ENCODE measurements around the gene FZR1. TPM values are rescaled to one million over a fixed set of nuclear protein-coding genes. Genes with fewer than 3 reads are reported as not detected.
A peak's percentile ranks its signal among the peaks of the same experiment; 100 is the strongest.

Gene FZR1
- total and polyA plus RNA-seq, 2 of the 8 experiments (the other 6 are each of a cell fraction or from before 2014, with no cell fraction given), result 21.6 to 35.5 TPM

DNA sequence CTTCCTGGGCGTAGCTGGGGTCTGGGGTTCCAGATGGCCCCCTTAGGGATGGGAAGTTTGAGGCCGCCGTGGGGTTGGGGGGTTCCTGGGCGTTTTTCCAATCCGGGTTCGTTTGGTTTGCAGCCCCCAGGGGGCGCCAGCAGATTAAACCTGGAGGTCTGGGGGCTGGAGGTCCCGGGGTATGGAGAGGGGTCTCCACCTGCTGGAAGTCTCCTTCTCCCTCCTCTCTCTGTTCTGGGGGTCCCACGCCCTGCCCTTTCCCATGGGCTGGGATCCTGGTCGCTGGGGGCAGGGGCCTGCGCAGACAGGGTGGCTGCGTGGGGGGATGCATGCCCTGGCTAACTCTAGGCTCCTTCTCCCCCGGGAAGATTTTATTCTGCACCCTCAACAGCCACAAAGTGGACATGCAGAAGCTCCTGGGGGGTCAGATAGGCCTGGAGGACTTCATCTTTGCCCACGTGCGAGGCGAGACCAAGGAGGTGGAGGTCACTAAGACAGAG lies 80.1 kb downstream of the FZR1 start:
- no peak overlapping the region for H3K4ac ChIP-seq (replicated peaks; ENCODE audit: insufficient read length, low read depth, low read length)
- FAIRE-seq, result no peak
- no peak overlapping the region for H3K14ac ChIP-seq (ENCODE audit: insufficient read length)
- H2BK15ac ChIP-seq (ENCODE audit: low read length), result no peak overlapping the region
- H2BK5ac ChIP-seq (ENCODE audit: low read depth, low read length), result no peak overlapping the region
- H3K4me3 ChIP-seq (ENCODE audit: extremely low read depth in 1 of 4, insufficient read depth in 2 of 4, low read depth in 3 of 4, low read length in 4 of 4), result peak overlapping the region in 3 of 4 experiments; percentile 27 to 63 (median 34); a peak in 4 of 8 replicates
- H2BK12ac ChIP-seq (ENCODE audit: low read depth, low read length), result no peak overlapping the region
- H3K36me3 ChIP-seq (ENCODE audit: control insufficient read depth in 2 of 4, insufficient read depth in 4 of 4, low read length in 3 of 4), result no peaks in the 10 kb centered on the region
- ChIA-PET CTCF (ENCODE audit: partially characterized antibody) (interaction anchor here (0.7 to 4.7 kb wide), 23 partner anchors 8 to 248 kb away, joined by 3 to 38 read pairs (median 5); partner anchors contain the start of genes TEKTIP1 and TJP3), POLR2A (ENCODE audit: partially characterized antibody) (interaction anchor here (1.4 to 1.8 kb wide), 3 partner anchors 8 to 11 kb away, joined by 3 to 7 read pairs (median 7); no protein-coding TSS in a partner anchor)
- no peak overlapping the region for H4K5ac ChIP-seq (ENCODE audit: insufficient read length, low read depth, low read length)
- WGBS, 2 experiments (ENCODE audit: extremely low coverage in 1 of 2, insufficient coverage in 1 of 2, insufficient read length in 1 of 2, insufficient replicate concordance in 2 of 2, low coverage in 1 of 2, low lambda C conversion rate in 2 of 2, missing lambda C conversion rate in 1 of 2), result 31% methylated on average over 15 of the region's 16 CpGs; no CpG with 5 or more reads in 1 of the 2 experiments
- H3K9ac ChIP-seq (replicated peaks in 1 of 4; ENCODE audit: extremely low read depth in 1 of 4, low read depth in 3 of 4, low read length in 3 of 4), result no peak overlapping the region
- peaks cover 5% of the 10 kb centered on the region; the same call in 1 of the 2 replicates for H3K23me2 ChIP-seq (ENCODE audit: low read depth, low read length)
- no peak overlapping the region for H2BK20ac ChIP-seq (ENCODE audit: low read length)
- no peak overlapping the region for H3K27ac ChIP-seq (ENCODE audit: low read depth, low read length)
- H3K23ac ChIP-seq (ENCODE audit: insufficient read length), result no peak overlapping the region
- H2AFZ ChIP-seq (ENCODE audit: low read length), result no peak overlapping the region
- peak overlapping the region; percentile 19; the same call in 1 of the 2 replicates for H3K18ac ChIP-seq (ENCODE audit: extremely low read depth, low read length)
- H4K8ac ChIP-seq (ENCODE audit: extremely low read depth, insufficient read depth, low read length), result peak overlapping the region; percentile 57
- H3K56ac ChIP-seq (replicated peaks; ENCODE audit: insufficient read length, low read depth, low read length), result peak overlapping the region; percentile 25
- H2BK120ac ChIP-seq (replicated peaks; ENCODE audit: low read depth, low read length), result no peak overlapping the region
- H3K9me3 ChIP-seq (ENCODE audit: insufficient read depth in 2 of 2, low read depth in 1 of 2, low read length in 1 of 2), result peaks cover 4 to 6% of the 10 kb centered on the region in 2 experiments; a peak in 3 of 4 replicates
- no peaks in the 10 kb centered on the region for H3K79me2 ChIP-seq (ENCODE audit: control insufficient read depth in 1 of 2, insufficient read depth in 2 of 2, low read length in 2 of 2)
- no peaks in the 10 kb centered on the region for H3K79me1 ChIP-seq (ENCODE audit: low read depth, low read length)
- no peaks in the 10 kb centered on the region for H4K20me1 ChIP-seq (replicated peaks in 1 of 2; ENCODE audit: control insufficient read depth in 1 of 2, insufficient read depth in 2 of 2, low read length in 2 of 2)
- no peak overlapping the region for H4K91ac ChIP-seq (replicated peaks; ENCODE audit: insufficient read length, low read length)
- H3K4me2 ChIP-seq (ENCODE audit: insufficient read depth in 1 of 2, low read depth in 2 of 2, low read length in 2 of 2), result peak overlapping the region; percentile 68 to 86; a peak in 3 of 4 replicates
- no peak overlapping the region for H2AK5ac ChIP-seq (ENCODE audit: low read depth, low read length)
- H3K27me3 ChIP-seq (replicated peaks in 1 of 4; ENCODE audit: control insufficient read depth in 3 of 4, extremely low read depth in 1 of 4, insufficient read depth in 3 of 4, low read length in 3 of 4), result peaks cover 11 to 21% (median 14%) of the 10 kb centered on the region in 4 experiments; a peak in 6 of 7 replicates
- H3K4me1 ChIP-seq (replicated peaks in 1 of 4; ENCODE audit: control insufficient read depth in 3 of 4, insufficient read depth in 4 of 4, low read length in 3 of 4), result peaks cover 0 to 4% (median 0%) of the 10 kb centered on the region in 4 experiments; a peak in 3 of 7 replicates
- DNase-seq (ENCODE audit: low read depth in 1 of 2, low spot score in 2 of 2), result peak in 1 of 2 experiments; percentile 89
- TF ChIP-seq GTF2F1 (IDR thresholded peaks at IDR 0.05; ENCODE audit: borderline replicate concordance, low read depth, low read length) (no peak), GABPA (IDR thresholded peaks at IDR 0.05; ENCODE audit: borderline replicate concordance, insufficient read depth, low read length) (peak; percentile 49; the same call in 1 of the 2 replicates), CTCF (IDR thresholded peaks at IDR 0.05; ENCODE audit: control extremely low read depth in 1 of 3, insufficient read depth in 1 of 3, low read depth in 1 of 3, low read length in 3 of 3) (peak; percentile 64 to 93 (median 66)), BACH1 (IDR thresholded peaks at IDR 0.05; ENCODE audit: low read length) (no peak), ATF3 (IDR thresholded peaks at IDR 0.05; ENCODE audit: insufficient read depth, low read depth, low read length) (no peak), RFX5 (IDR thresholded peaks at IDR 0.05; ENCODE audit: borderline replicate concordance, low read depth, low read length) (no peak), RAD21 (IDR thresholded peaks at IDR 0.05 in 1 of 2, conservative IDR thresholded peaks at IDR 0.05 in 1 of 2; ENCODE audit: low read depth in 2 of 2, low read length in 2 of 2) (peak; percentile 68 to 81), EZH2 (IDR thresholded peaks at IDR 0.05; ENCODE audit: low read depth, low read length, severe bottlenecking) (no peak)
